ENCODE data around the gene MORC2.

- TF ChIP-seq CTCF (IDR thresholded peaks at IDR 0.05) (peak in 5 of 7 experiments; percentile 60 to 72 (median 68)), POLR2A (IDR thresholded peaks at IDR 0.05) (no peak)
Measured at GRCh38 chr22:30890686-30891442, 77.7 kb downstream of the MORC2 start.
